K562 (cell line): ENCODE results near the gene UGT1A5. TPM values are rescaled to one million over a fixed set of nuclear protein-coding genes. Genes with fewer than 3 reads are reported as not detected.

Experiments used
- HOMEZ ChIP-seq: fragments of 250-450 bp; sonication (Bioruptor Pico); IDR thresholded peaks from 2 replicates; pipeline ENCODE4 v1.4.0; 2020; ENCODE audit warnings: mild to moderate bottlenecking, moderate library complexity
- PHF8 ChIP-seq: fragments of 200-600 bp; sonication (generic); IDR thresholded peaks from 2 replicates; pipeline ENCODE4 v1.6.1; 2012; ENCODE audit warnings: mixed run types, mild to moderate bottlenecking, inconsistent platforms, low read length, moderate library complexity, borderline replicate concordance
- SMARCA4 ChIP-seq: fragments of 450-650 bp; IDR thresholded peaks from 2 replicates; pipeline ENCODE4 v1.6.1; 2016
- TEAD1 ChIP-seq, 2 experiments: fragments of 450-650 bp in 1 of 2; sonication (generic) in 1 of 2; formaldehyde crosslinking; IDR thresholded peaks; 2 replicates each; pipeline versions ENCODE4 v1.4.0 to v1.8.0; 2020 to 2022; ENCODE audit warnings: mild to moderate bottlenecking in 2 of 2, missing genetic modification reagents in 1 of 2
- ZBED1 ChIP-seq: IDR thresholded peaks from 2 replicates; pipeline ENCODE4 v1.6.1; 2014
- ZBTB26 ChIP-seq: fragments of 450-650 bp; formaldehyde crosslinking; IDR thresholded peaks from 2 replicates; pipeline ENCODE4 v1.4.0; 2022; ENCODE audit warnings: missing genetic modification characterization
- ZNF197 ChIP-seq: fragments of 200-800 bp; sonication (Bioruptor generic); IDR thresholded peaks from 2 replicates; pipeline ENCODE4 v1.6.1; 2016; ENCODE audit warnings: low read depth, missing genetic modification characterization, missing compliant biosample characterization
- ZNF23 ChIP-seq: fragments of 250-450 bp; sonication (Bioruptor Pico); IDR thresholded peaks from 2 replicates; pipeline ENCODE4 v1.4.0; 2020; ENCODE audit warnings: mild to moderate bottlenecking
- ZNF282 ChIP-seq: sonication (generic); formaldehyde crosslinking; IDR thresholded peaks from 2 replicates; pipeline ENCODE4 v1.8.1; 2023; ENCODE audit warnings: missing genetic modification reagents
- ZNF408 ChIP-seq: fragments of 250-450 bp; sonication (Bioruptor Pico); IDR thresholded peaks from 2 replicates; pipeline ENCODE4 v1.4.0; 2020; ENCODE audit warnings: low read depth, mild to moderate bottlenecking, moderate library complexity
- polyA plus RNA-seq, 8 experiments: library from polyadenylated mRNA; depleted of rRNA in 4 of 8; stranded (reverse) in 5 of 8; unstranded in 3 of 8; fragments of >200 nt; fragmentation: Nextera tagmentation in 2 of 8; fragmentation: Illumina TruSeq in 1 of 8; extraction: Ambion mirVana in 2 of 8; extraction: Trizol in 1 of 8; gene quantifications; 2 replicates each; pipeline versions ENCODE4 v1.2.1 to v1.2.3, GENCODE V29; 2011 to 2014; ENCODE audit warnings: inconsistent platforms in 1 of 8, missing spikeins in 1 of 8
- total RNA-seq, 7 experiments: library from RNA; depleted of rRNA in 6 of 7; stranded (reverse); fragments of >200 nt in 6 of 7; fragmentation: Illumina TruSeq in 2 of 7; extraction: Trizol in 2 of 7; gene quantifications; 2 replicates each; pipeline versions ENCODE4 v1.2.1 to v1.2.3, GENCODE V29; 2011 to 2021; ENCODE audit warnings: low replicate concordance in 1 of 7
- TF ChIP-seq, protein P1 (sequence below), 2 experiments: fragments of 450-650 bp in 1 of 2; sonication (generic) in 1 of 2; formaldehyde crosslinking in 1 of 2; IDR thresholded peaks; 2 replicates each; pipeline versions ENCODE4 v1.7.1 to v1.9.0; 2016 to 2022; ENCODE audit warnings: inconsistent platforms in 1 of 2, mild to moderate bottlenecking in 1 of 2, missing genetic modification reagents in 1 of 2
- TF ChIP-seq, protein P2 (sequence below): fragments of 450-650 bp; IDR thresholded peaks from 2 replicates; pipeline ENCODE4 v1.6.1; 2017; ENCODE audit warnings: antibody characterized with exemption

UGT1A5 gene
- total and polyA plus RNA-seq, 9 of the 15 experiments (the other 6 are each of a cell fraction or from before 2014, with no cell fraction given): not detected

GRCh38 chr2:233700028-233700635 lies 12.6 kb upstream of the UGT1A5 start (continued):
- TF ChIP-seq, protein P1, sequence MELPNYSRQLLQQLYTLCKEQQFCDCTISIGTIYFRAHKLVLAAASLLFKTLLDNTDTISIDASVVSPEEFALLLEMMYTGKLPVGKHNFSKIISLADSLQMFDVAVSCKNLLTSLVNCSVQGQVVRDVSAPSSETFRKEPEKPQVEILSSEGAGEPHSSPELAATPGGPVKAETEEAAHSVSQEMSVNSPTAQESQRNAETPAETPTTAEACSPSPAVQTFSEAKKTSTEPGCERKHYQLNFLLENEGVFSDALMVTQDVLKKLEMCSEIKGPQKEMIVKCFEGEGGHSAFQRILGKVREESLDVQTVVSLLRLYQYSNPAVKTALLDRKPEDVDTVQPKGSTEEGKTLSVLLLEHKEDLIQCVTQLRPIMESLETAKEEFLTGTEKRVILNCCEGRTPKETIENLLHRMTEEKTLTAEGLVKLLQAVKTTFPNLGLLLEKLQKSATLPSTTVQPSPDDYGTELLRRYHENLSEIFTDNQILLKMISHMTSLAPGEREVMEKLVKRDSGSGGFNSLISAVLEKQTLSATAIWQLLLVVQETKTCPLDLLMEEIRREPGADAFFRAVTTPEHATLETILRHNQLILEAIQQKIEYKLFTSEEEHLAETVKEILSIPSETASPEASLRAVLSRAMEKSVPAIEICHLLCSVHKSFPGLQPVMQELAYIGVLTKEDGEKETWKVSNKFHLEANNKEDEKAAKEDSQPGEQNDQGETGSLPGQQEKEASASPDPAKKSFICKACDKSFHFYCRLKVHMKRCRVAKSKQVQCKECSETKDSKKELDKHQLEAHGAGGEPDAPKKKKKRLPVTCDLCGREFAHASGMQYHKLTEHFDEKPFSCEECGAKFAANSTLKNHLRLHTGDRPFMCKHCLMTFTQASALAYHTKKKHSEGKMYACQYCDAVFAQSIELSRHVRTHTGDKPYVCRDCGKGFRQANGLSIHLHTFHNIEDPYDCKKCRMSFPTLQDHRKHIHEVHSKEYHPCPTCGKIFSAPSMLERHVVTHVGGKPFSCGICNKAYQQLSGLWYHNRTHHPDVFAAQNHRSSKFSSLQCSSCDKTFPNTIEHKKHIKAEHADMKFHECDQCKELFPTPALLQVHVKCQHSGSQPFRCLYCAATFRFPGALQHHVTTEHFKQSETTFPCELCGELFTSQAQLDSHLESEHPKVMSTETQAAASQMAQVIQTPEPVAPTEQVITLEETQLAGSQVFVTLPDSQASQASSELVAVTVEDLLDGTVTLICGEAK (IDR thresholded peaks at IDR 0.05): no peak
- TF ChIP-seq, protein P1 (CRISPR knock-in tag; IDR thresholded peaks at IDR 0.05): no peak
- TF ChIP-seq HOMEZ (CRISPR knock-in tag) (no peak), ZNF197 (CRISPR knock-in tag) (no peak), ZBTB26 (CRISPR knock-in tag) (no peak), SMARCA4 (peak; percentile 79; the same call in 1 of the 2 replicates), ZBED1 (no peak), TEAD1 (CRISPR knock-in tag; IDR thresholded peaks at IDR 0.05) (peak in 1 of 2 experiments; percentile 93; a peak in 2 of 4 replicates), ZNF408 (CRISPR knock-in tag) (no peak), ZNF23 (CRISPR knock-in tag) (no peak), PHF8 (no peak), ZNF282 (CRISPR knock-in tag) (no peak)
- TF ChIP-seq, protein P2, sequence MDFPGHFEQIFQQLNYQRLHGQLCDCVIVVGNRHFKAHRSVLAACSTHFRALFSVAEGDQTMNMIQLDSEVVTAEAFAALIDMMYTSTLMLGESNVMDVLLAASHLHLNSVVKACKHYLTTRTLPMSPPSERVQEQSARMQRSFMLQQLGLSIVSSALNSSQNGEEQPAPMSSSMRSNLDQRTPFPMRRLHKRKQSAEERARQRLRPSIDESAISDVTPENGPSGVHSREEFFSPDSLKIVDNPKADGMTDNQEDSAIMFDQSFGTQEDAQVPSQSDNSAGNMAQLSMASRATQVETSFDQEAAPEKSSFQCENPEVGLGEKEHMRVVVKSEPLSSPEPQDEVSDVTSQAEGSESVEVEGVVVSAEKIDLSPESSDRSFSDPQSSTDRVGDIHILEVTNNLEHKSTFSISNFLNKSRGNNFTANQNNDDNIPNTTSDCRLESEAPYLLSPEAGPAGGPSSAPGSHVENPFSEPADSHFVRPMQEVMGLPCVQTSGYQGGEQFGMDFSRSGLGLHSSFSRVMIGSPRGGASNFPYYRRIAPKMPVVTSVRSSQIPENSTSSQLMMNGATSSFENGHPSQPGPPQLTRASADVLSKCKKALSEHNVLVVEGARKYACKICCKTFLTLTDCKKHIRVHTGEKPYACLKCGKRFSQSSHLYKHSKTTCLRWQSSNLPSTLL: no peak
